Spleen (tissue), 11 donors: ENCODE results near the gene ABLIM2. TPM values are rescaled to one million over a fixed set of nuclear protein-coding genes. Genes with fewer than 3 reads are reported as not detected.
A peak's percentile ranks its signal among the peaks of the same experiment; 100 is the strongest.

ENCODE experiments used
- DNase-seq: peaks from one replicate; pipeline ENCODE4 v3.0.0-alpha.2; 2020
- H3K27ac ChIP-seq, 8 donors: fragments of 200-600 bp; sonication (generic) in 7 of 8; 1 replicate in 4 of 8; 2 replicates in 4 of 8; pipeline versions ENCODE4 v1.5.0 to v1.8.0; 2016 to 2021; ENCODE audit warnings: inconsistent platforms in 4 of 8, mild to moderate bottlenecking in 4 of 8, moderate library complexity in 1 of 8
- H3K27me3 ChIP-seq, 7 donors: fragments of 200-600 bp; sonication (generic) in 6 of 7; replicated peaks in 1 of 7; 1 replicate in 4 of 7; 2 replicates in 3 of 7; pipeline versions ENCODE4 v1.5.0 to v1.8.0; 2016 to 2021; ENCODE audit warnings: inconsistent platforms in 3 of 7, mild to moderate bottlenecking in 1 of 7
- H3K36me3 ChIP-seq, 6 donors: fragments of 200-600 bp; sonication (generic) in 5 of 6; 1 replicate in 4 of 6; 2 replicates in 2 of 6; pipeline versions ENCODE4 v1.5.0 to v1.8.0; 2016 to 2021; ENCODE audit warnings: inconsistent platforms in 2 of 6
- H3K4me1 ChIP-seq, 6 donors: fragments of 200-600 bp; sonication (generic) in 5 of 6; 1 replicate in 3 of 6; 2 replicates in 3 of 6; pipeline versions ENCODE4 v1.5.0 to v1.8.0; 2016 to 2021; ENCODE audit warnings: inconsistent platforms in 3 of 6
- H3K4me3 ChIP-seq, 8 donors: fragments of 200-600 bp; sonication (generic) in 7 of 8; 1 replicate in 4 of 8; 2 replicates in 4 of 8; pipeline versions ENCODE4 v1.5.0 to v1.8.0; 2016 to 2021; ENCODE audit warnings: inconsistent platforms in 4 of 8, mild to moderate bottlenecking in 4 of 8, moderate library complexity in 2 of 8
- H3K9me3 ChIP-seq, 8 donors: fragments of 200-600 bp; sonication (generic) in 7 of 8; 1 replicate in 4 of 8; 2 replicates in 4 of 8; pipeline versions ENCODE4 v1.5.0 to v1.8.0; 2016 to 2021; ENCODE audit warnings: inconsistent platforms in 4 of 8
- POLR2A ChIP-seq, 3 donors: fragments of 450-650 bp; IDR thresholded peaks; one replicate each; pipeline ENCODE4 v1.5.1; 2017; ENCODE audit warnings: antibody characterized with exemption in 3 of 3, mild to moderate bottlenecking in 1 of 3
- POLR2AphosphoS5 ChIP-seq, 3 donors: sonication (generic); formaldehyde crosslinking; IDR thresholded peaks; one replicate each; pipeline ENCODE4 v1.5.1; 2017; ENCODE audit warnings: antibody characterized with exemption in 3 of 3
- WGBS, 5 donors: extraction: QIAGEN DNeasy Blood & Tissue Kit in 3 of 5; methylation state at CpG; one replicate each; pipeline versions ENCODE4 v1.1.5 to v1.1.7; 2013 to 2018; 5-methylcytosine and 5-hydroxymethylcytosine counted together
- intact Hi-C: fragments of 100-400 bp; cut with DNase I; formaldehyde crosslinking; loops from one replicate; pipeline ENCODE4 v1.15.0; 2023; ENCODE audit warnings: low total_unique reads
- polyA plus RNA-seq, 3 donors: library from polyadenylated mRNA; stranded (reverse); fragments of 200-250 nt; gene quantifications; one replicate each; pipeline ENCODE4 v1.2.1, GENCODE V29; 2013
- total RNA-seq, 7 donors: library from RNA; depleted of rRNA in 3 of 7; stranded (reverse); fragments of >200 nt in 3 of 7; fragmentation: NEBNext Ultra II Directional in 4 of 7; extraction: Animal tissue kit (Norgen Biotek cat#: 25700) in 4 of 7; gene quantifications; one replicate each; pipeline versions ENCODE4 v1.1.0 to v1.2.1, GENCODE V29; 2016 to 2021
- TF ChIP-seq, protein P1 (sequence below), 11 experiments: fragments of 200-600 bp in 7 of 11; fragments of 450-650 bp in 4 of 11; sonication (generic) in 4 of 11; IDR thresholded peaks in 8 of 11; conservative IDR thresholded peaks in 3 of 11; 1 replicate in 7 of 11; 2 replicates in 4 of 11; pipeline versions ENCODE4 v1.4.0 to v1.8.0; 2016 to 2021; ENCODE audit warnings: antibody characterized with exemption in 11 of 11, inconsistent platforms in 4 of 11, mild to moderate bottlenecking in 1 of 11
- donor health status: healthy with polysubstance abuse.
- donor health status: DM: no; HTN: no; CAD: no; lungs with moderate emphysema.
- donor health status: DM: no; HTN: no; CAD: no.
- donor health status: Bipolar disorder and iron deficiency.
- donor health status: healthy.
- donor health status: DM: no; HTN: no; CAD: no.
- donor health status: DM: yes; HTN: yes; CAD: no.

Gene ABLIM2
- total and polyA plus RNA-seq, 10 donors: 11.8 to 127 (median 62.8) TPM

- peaks cover 0 to 63% (median 14%) of the 10 kb centered on the region in 6 donors for H3K36me3 ChIP-seq
- TF ChIP-seq, protein P1, sequence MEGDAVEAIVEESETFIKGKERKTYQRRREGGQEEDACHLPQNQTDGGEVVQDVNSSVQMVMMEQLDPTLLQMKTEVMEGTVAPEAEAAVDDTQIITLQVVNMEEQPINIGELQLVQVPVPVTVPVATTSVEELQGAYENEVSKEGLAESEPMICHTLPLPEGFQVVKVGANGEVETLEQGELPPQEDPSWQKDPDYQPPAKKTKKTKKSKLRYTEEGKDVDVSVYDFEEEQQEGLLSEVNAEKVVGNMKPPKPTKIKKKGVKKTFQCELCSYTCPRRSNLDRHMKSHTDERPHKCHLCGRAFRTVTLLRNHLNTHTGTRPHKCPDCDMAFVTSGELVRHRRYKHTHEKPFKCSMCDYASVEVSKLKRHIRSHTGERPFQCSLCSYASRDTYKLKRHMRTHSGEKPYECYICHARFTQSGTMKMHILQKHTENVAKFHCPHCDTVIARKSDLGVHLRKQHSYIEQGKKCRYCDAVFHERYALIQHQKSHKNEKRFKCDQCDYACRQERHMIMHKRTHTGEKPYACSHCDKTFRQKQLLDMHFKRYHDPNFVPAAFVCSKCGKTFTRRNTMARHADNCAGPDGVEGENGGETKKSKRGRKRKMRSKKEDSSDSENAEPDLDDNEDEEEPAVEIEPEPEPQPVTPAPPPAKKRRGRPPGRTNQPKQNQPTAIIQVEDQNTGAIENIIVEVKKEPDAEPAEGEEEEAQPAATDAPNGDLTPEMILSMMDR (IDR thresholded peaks at IDR 0.05 in 8 of 11, conservative IDR thresholded peaks at IDR 0.05 in 3 of 11): no peak
- TF ChIP-seq POLR2AphosphoS5 (IDR thresholded peaks at IDR 0.05): no peak
- TF ChIP-seq POLR2A (IDR thresholded peaks at IDR 0.05): no peak
- H3K9me3 ChIP-seq: no peaks in the 10 kb centered on the region
- peaks cover 6 to 29% (median 16%) of the 10 kb centered on the region in 6 donors for H3K4me1 ChIP-seq
- intact Hi-C loops: no loop called here
- peaks cover 0 to 6% (median 0%) of the 10 kb centered on the region in 7 donors for H3K27me3 ChIP-seq
- 80 to 86% (median 82%) methylated on average over 11 to 14 of the region's 14 CpGs for WGBS, 5 donors
- no peak overlapping the region for H3K27ac ChIP-seq
- H3K4me3 ChIP-seq: no peak overlapping the region
- no peak for DNase-seq
Measured at GRCh38 chr4:8108991-8109390, 49.6 kb downstream of the ABLIM2 start.

DNA sequence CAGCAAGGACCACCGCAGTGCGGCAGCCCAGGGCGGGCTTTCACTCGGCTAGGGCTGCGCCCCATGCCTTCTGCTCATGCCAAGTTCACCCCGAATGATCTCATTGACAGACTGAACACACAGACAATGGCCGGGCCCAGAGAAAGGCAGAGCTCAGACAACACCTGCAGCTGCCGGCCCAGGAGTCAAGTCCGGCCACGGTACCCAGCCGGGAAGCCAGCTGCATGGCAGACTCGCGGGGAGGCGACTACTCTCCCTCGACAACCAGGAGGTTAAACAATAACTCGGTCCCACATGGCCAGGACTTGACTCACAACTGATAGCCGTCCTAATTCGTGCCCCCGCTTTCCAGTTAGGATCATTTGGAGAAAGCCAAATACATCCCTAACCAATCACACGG is 50.4 kb downstream of the ABLIM2 start:
- 87 to 95% (median 90%) methylated on average over 19 to 20 of the region's 20 CpGs for WGBS, 5 donors
- TF ChIP-seq, protein P1 (IDR thresholded peaks at IDR 0.05 in 8 of 11, conservative IDR thresholded peaks at IDR 0.05 in 3 of 11): no peak
- TF ChIP-seq POLR2A (IDR thresholded peaks at IDR 0.05): no peak
- no peak for TF ChIP-seq POLR2AphosphoS5 (IDR thresholded peaks at IDR 0.05)
- H3K4me1 ChIP-seq: peaks cover 0 to 22% (median 11%) of the 10 kb centered on the region in 6 donors
- peaks cover 0 to 6% (median 0%) of the 10 kb centered on the region in 7 donors for H3K27me3 ChIP-seq
- no peaks in the 10 kb centered on the region for H3K9me3 ChIP-seq
- no peak overlapping the region for H3K4me3 ChIP-seq
- H3K27ac ChIP-seq: no peak overlapping the region
- intact Hi-C loops: no loop called here
- H3K36me3 ChIP-seq: peaks cover 0 to 70% (median 14%) of the 10 kb centered on the region in 6 donors
- no peak for DNase-seq

DNA sequence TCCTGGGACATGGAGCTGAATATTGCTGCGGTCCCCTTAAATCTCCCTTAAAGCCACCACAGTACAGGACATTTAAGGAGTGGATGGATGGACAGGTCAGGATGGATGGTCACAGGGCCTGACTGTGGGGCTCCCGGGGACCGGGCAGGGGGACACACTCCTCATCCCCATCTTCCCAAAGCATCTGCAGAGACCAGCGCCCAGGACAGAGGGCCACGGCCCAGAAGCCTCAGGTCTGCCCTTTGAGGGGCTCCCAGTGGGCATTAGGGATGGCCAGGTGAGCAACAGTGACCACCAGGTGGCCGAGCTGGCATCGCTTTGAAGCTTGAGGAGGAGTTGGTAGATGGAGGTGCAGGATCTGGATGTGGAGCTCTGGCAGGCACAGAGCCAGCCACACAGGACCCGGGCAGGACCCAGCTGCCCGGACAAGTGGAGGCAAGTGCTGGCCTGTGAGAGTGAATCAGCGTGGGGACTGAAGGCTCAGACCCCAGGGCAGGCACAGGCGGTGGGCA is 51.4 kb downstream of the ABLIM2 start:
- intact Hi-C loops: no loop called here
- Histone ChIP-seq H3K27ac (no peak overlapping the region), H3K27me3 (peaks cover 0 to 6% (median 0%) of the 10 kb centered on the region in 7 donors), H3K36me3 (peaks cover 0 to 78% (median 14%) of the 10 kb centered on the region in 6 donors), H3K4me3 (no peak overlapping the region), H3K9me3 (no peaks in the 10 kb centered on the region), H3K4me1 (peaks cover 0 to 11% (median 3%) of the 10 kb centered on the region in 6 donors)
- DNase-seq: no peak
- 85 to 93% (median 89%) methylated on average over 9 to 11 of the region's 11 CpGs for WGBS, 5 donors
- TF ChIP-seq POLR2A (IDR thresholded peaks at IDR 0.05): no peak

GRCh38 chr4:8106451-8107025 is 52.1 kb downstream of the ABLIM2 start:
- H3K36me3 ChIP-seq: peaks cover 0 to 78% (median 14%) of the 10 kb centered on the region in 6 donors
- H3K27ac ChIP-seq: no peak overlapping the region
- WGBS, 5 donors: 88 to 91% (median 89%) methylated on average over 19 to 24 of the region's 24 CpGs
- H3K4me1 ChIP-seq: peaks cover 0 to 13% (median 5%) of the 10 kb centered on the region in 6 donors
- intact Hi-C loops: no loop called here
- no peak overlapping the region for H3K4me3 ChIP-seq
- no peaks in the 10 kb centered on the region for H3K9me3 ChIP-seq
- peaks cover 0 to 6% (median 0%) of the 10 kb centered on the region in 7 donors for H3K27me3 ChIP-seq
- TF ChIP-seq POLR2AphosphoS5 (IDR thresholded peaks at IDR 0.05) (peak in 1 of 3 donors; percentile 21), POLR2A (IDR thresholded peaks at IDR 0.05) (no peak)
- TF ChIP-seq, protein P1 (IDR thresholded peaks at IDR 0.05 in 8 of 11, conservative IDR thresholded peaks at IDR 0.05 in 3 of 11): no peak
- no peak for DNase-seq
